Panc1 (cell line): ENCODE results near the gene ATOH7. TPM values are rescaled to one million over a fixed set of nuclear protein-coding genes. Genes with fewer than 3 reads are reported as not detected.
"Not testable (repeated sequence)": the region's sequence is repeated elsewhere in the genome, so short reads cannot be mapped to it uniquely, and the experiment has no call there.

ENCODE experiments used
- ATAC-seq: fragments of 200-7000 bp; cut with Tn5 transposase; 2 replicates; pipeline ENCODE4 v1.9.1; 2020; ENCODE audit warnings: mild to moderate bottlenecking, moderate library complexity
- BruUV-seq: library from RNA; stranded (reverse); fragments of 400-500 nt; replicated peaks from 2 replicates; lab custom pipeline; 2021; lab: Mats Ljungman, UMichigan
- CTCF ChIA-PET: fragments of 300-600 bp; sonication (Branson Sonifier 250); formaldehyde crosslinking; loops from one replicate; lab custom pipeline; 2022; ENCODE audit warnings: antibody characterized with exemption; lab: Charles Lee
- POLR2A ChIA-PET: fragments of 300-600 bp; sonication (Branson Sonifier 250); formaldehyde crosslinking; loops from one replicate; lab custom pipeline; 2022; ENCODE audit warnings: antibody characterized with exemption; lab: Charles Lee
- DNase-seq: peaks from one replicate; pipeline ENCODE4 v3.0.0-alpha.2; 2010; ENCODE audit warnings: low read depth, low spot score
- H3K27ac ChIP-seq: 2 replicates; pipeline ENCODE4 v1.5.1; 2011; ENCODE audit warnings: mild to moderate bottlenecking, low read length, inconsistent platforms
- H3K27me3 ChIP-seq: fragments of 200-500 bp; sonication (Bioruptor generic); 2 replicates; pipeline ENCODE4 v1.6.0; 2014; ENCODE audit warnings: low read length, inconsistent platforms; ENCODE audit not compliant: control insufficient read depth, insufficient read depth
- H3K36me3 ChIP-seq: fragments of 200-500 bp; sonication (Bioruptor generic); 2 replicates; pipeline ENCODE4 v1.5.1; 2014; ENCODE audit warnings: inconsistent platforms, mild to moderate bottlenecking, low read length, moderate library complexity; ENCODE audit not compliant: control insufficient read depth, insufficient read depth
- H3K4me1 ChIP-seq: 2 replicates; pipeline ENCODE4 v1.5.1; 2011; ENCODE audit warnings: inconsistent platforms, mild to moderate bottlenecking, low read length, moderate library complexity; ENCODE audit not compliant: control insufficient read depth, insufficient read depth
- H3K4me3 ChIP-seq, 2 experiments: 2 replicates each; pipeline ENCODE4 v1.5.1; 2011 to 2012; ENCODE audit warnings: low read depth in 2 of 2, low read length in 2 of 2, mild to moderate bottlenecking in 2 of 2, inconsistent platforms in 1 of 2, moderate library complexity in 1 of 2
- H3K9me3 ChIP-seq: fragments of 200-500 bp; sonication (Bioruptor generic); 2 replicates; pipeline ENCODE4 v1.5.1; 2014; ENCODE audit warnings: low read depth, mild to moderate bottlenecking, inconsistent platforms, low read length, moderate library complexity; ENCODE audit not compliant: control insufficient read depth, insufficient read depth
- CTCF ChIP-seq: fragments of 450-650 bp; IDR thresholded peaks from 2 replicates; pipeline ENCODE4 v1.5.1; 2017; ENCODE audit warnings: mild to moderate bottlenecking
- POLR2AphosphoS5 ChIP-seq: IDR thresholded peaks from 2 replicates; pipeline ENCODE4 v1.6.1; 2012; ENCODE audit warnings: mild to moderate bottlenecking, low read depth, low read length, moderate library complexity
- REST ChIP-seq, 2 experiments: IDR thresholded peaks; 2 replicates each; pipeline ENCODE4 v1.6.1; 2011 to 2012; ENCODE audit warnings: low read depth in 2 of 2, control low read depth in 1 of 2, low read length in 1 of 2, mild to moderate bottlenecking in 1 of 2, moderate library complexity in 1 of 2; ENCODE audit not compliant: insufficient read depth in 1 of 2
- SIN3A ChIP-seq: IDR thresholded peaks from 2 replicates; pipeline ENCODE4 v1.6.1; 2012; ENCODE audit warnings: low read depth, mild to moderate bottlenecking, low read length, moderate library complexity, borderline replicate concordance; ENCODE audit not compliant: insufficient read depth
- TCF7L2 ChIP-seq: IDR thresholded peaks from 2 replicates; pipeline ENCODE4 v1.6.1; 2011; ENCODE audit warnings: mild to moderate bottlenecking, low read depth, low read length, inconsistent platforms
- in situ Hi-C: cut with HindIII; loops from 2 replicates; pipeline ENCODE4 v1.10.0; 2016; ENCODE audit warnings: low sequenced_read_pairs, low pct_unique_long_range_greater_than_20kb
- intact Hi-C: fragments of 100-400 bp; cut with micrococcal nuclease; formaldehyde crosslinking; loops from one replicate; pipeline ENCODE4 v1.10.0; 2022; ENCODE audit not compliant: unreplicated experiment
- total RNA-seq: library from RNA; stranded (reverse); gene quantifications from one replicate; pipeline ENCODE4 v1.2.1, GENCODE V29; 2021; ENCODE audit not compliant: unreplicated experiment

The ATOH7 gene
- total RNA-seq, 1 experiment from 2014 or later = 0.28 TPM

DNA sequence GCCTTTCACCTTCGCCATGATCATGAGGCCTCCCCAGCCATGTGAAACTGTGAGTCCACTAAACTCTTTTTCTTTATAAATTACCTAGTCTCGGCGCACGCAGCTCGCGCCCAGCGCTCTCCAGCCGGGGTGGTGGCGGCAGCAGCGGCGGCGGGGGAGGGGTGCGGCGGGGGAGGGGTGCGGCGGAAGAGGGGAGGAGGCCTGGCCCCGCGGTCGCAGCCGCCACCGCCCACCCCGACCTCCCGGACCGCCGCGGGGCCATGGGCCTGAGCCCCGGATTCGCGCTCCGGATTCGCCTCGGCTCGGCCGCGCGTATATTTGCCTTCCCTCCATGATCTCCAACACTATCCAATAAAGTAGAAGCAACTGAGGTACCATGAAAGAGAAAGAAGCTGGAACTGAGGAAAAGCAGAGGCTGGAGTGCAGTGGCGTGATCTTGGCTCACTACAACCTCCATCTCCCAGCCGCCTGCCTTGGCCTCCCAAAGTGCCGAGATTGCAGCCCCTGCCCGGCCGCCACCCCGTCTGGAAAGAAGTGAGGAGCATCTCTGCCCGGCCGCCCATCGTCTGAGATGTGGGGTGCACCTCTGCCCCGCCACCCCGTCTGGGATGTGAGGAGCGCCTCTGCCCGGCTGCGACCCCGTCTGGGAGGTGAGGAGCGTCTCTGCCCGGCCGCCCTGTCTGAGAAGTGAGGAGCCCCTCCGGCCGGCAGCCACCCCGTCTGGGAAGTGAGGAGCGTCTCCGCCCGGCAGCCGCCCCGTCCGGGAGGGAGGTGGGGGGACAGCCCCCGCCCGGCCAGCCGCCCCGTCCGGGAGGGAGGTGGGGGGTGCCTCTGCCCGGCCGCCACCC is 47.2 kb upstream of the ATOH7 start:
- POLR2A ChIA-PET, in situ Hi-C loops, ATAC-seq, H3K4me1 ChIP-seq, H3K4me3 ChIP-seq, DNase-seq, H3K36me3 ChIP-seq, H3K27ac ChIP-seq, BruUV-seq, intact Hi-C loops, H3K9me3 ChIP-seq, H3K27me3 ChIP-seq, CTCF ChIA-PET: not testable (repeated sequence)

- H3K4me3 ChIP-seq, CTCF ChIA-PET, H3K27ac ChIP-seq, POLR2A ChIA-PET, intact Hi-C loops, BruUV-seq, H3K9me3 ChIP-seq, in situ Hi-C loops, H3K4me1 ChIP-seq, ATAC-seq, DNase-seq, H3K27me3 ChIP-seq, H3K36me3 ChIP-seq: not testable (repeated sequence)
Observed at GRCh38 chr10:68277814-68278213, 45.9 kb upstream of the ATOH7 start.

- Histone ChIP-seq H3K9me3 (no peaks in the 10 kb centered on the region), H3K27me3 (no peaks in the 10 kb centered on the region), H3K4me3 (no peak overlapping the region), H3K4me1 (no peaks in the 10 kb centered on the region), H3K36me3 (no peaks in the 10 kb centered on the region), H3K27ac (no peak overlapping the region)
- POLR2A ChIA-PET = no interaction called here
- DNase-seq = no peak
- CTCF ChIA-PET = no interaction called here
- no peak for TF ChIP-seq CTCF
- TF ChIP-seq REST (IDR thresholded peaks at IDR 0.05; ENCODE audit: insufficient read depth in 1 of 2, low read depth in 2 of 2, low read length in 1 of 2) = no peak
- no peak for TF ChIP-seq SIN3A
- TF ChIP-seq TCF7L2 = no peak
- no peak for TF ChIP-seq POLR2AphosphoS5
- no TSS peak for BruUV-seq
- in situ Hi-C loops (no loop called here), intact Hi-C loops (no loop called here)
- ATAC-seq = no peak
Observed at GRCh38 chr10:68276224-68276623, 44.3 kb upstream of the ATOH7 start.
